ENCODE measurements around the gene CHID1. TPM values are rescaled to one million over a fixed set of nuclear protein-coding genes. Genes with fewer than 3 reads are reported as not detected.

CHID1 gene
- total RNA-seq, 1 donor from 2014 or later, result 56.6 TPM

DNA sequence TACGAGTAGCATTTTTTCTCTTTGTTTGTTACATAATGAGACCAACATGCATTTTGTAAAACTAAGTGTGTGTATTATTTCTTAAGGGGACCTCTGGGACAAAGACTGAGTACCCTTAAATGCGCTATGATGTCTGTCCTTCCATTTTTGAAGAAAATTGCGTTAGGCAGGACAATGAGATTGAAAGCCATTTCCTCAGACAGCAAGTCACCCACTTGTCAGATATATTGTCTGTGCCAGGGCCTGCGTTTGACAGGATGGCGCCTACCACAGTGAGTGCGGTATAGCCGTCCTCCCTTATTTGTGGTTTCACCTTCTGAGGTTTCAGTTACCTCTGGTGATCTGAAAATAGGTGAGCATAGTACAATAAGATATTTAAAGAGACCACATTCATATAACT lies 17.3 kb upstream of the CHID1 start:
- peaks cover 6% of the 10 kb centered on the region for H3K27me3 Mint-ChIP-seq (ENCODE audit: insufficient read depth, low read depth)
- peaks cover 66% of the 10 kb centered on the region for H4K20me1 ChIP-seq (ENCODE audit: low read depth)
- peak overlapping the region; percentile 38 for H3K4me3 Mint-ChIP-seq
- H3K27ac Mint-ChIP-seq, result no peak overlapping the region
- no peak overlapping the region for H3K4me3 ChIP-seq
- no peaks in the 10 kb centered on the region for H3K27me3 ChIP-seq
- H3K9me3 Mint-ChIP-seq, result no peaks in the 10 kb centered on the region
- no peaks in the 10 kb centered on the region for H3K9me3 ChIP-seq (ENCODE audit: low read depth)
- no peak overlapping the region for H2AFZ ChIP-seq (replicated peaks)
- H3K4me1 ChIP-seq, result no peaks in the 10 kb centered on the region
- no peak overlapping the region for H3K9ac ChIP-seq
- DNase-seq (ENCODE audit: low spot score), result no peak
- no peak for TF ChIP-seq EZH2 (IDR thresholded peaks at IDR 0.05)
- TF ChIP-seq, protein P1, sequence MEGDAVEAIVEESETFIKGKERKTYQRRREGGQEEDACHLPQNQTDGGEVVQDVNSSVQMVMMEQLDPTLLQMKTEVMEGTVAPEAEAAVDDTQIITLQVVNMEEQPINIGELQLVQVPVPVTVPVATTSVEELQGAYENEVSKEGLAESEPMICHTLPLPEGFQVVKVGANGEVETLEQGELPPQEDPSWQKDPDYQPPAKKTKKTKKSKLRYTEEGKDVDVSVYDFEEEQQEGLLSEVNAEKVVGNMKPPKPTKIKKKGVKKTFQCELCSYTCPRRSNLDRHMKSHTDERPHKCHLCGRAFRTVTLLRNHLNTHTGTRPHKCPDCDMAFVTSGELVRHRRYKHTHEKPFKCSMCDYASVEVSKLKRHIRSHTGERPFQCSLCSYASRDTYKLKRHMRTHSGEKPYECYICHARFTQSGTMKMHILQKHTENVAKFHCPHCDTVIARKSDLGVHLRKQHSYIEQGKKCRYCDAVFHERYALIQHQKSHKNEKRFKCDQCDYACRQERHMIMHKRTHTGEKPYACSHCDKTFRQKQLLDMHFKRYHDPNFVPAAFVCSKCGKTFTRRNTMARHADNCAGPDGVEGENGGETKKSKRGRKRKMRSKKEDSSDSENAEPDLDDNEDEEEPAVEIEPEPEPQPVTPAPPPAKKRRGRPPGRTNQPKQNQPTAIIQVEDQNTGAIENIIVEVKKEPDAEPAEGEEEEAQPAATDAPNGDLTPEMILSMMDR (IDR thresholded peaks at IDR 0.05), result no peak
- TF ChIP-seq EZH2phosphoT487 (IDR thresholded peaks at IDR 0.05), result no peak
- peaks cover 11% of the 10 kb centered on the region for H3F3A ChIP-seq (ENCODE audit: low read depth)
- peaks cover 67% of the 10 kb centered on the region for H3K79me2 ChIP-seq (ENCODE audit: low read depth)
- no peaks in the 10 kb centered on the region for H3K36me3 ChIP-seq
- H3K4me2 ChIP-seq, result no peak overlapping the region
- H3K4me1 Mint-ChIP-seq, result peaks cover 26% of the 10 kb centered on the region
- H3K36me3 Mint-ChIP-seq, result peaks cover 4% of the 10 kb centered on the region
- no peak overlapping the region for H3K27ac ChIP-seq

DNA sequence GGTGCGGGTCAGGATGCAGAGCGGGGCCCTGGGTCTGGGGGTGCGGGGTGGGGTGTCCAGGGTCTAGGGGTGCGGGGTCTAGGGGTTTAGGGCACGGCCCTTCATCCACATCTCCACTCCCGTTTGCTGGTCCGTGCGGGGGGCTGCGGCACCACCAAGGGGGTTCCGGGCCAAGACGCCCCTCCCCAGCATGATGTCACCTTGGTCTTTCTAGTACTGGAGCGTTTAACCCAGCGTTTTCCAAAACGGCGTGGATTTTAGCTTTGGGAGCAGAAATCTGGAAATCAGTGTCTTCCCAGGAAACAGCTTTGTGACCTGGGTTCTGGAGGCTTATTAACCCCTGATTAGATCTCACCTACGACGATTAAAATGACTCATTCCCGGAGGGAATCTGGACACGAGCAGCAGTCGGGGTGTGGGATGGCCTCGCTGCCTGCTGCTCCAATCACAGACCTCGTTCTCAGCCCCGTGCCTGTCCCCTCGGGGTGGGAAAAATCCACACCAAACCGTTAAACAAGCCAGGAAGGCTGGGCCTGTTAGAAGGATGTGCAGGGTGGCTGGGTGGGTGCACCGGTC lies 15.8 kb upstream of the CHID1 start:
- peak; percentile 24 for DNase-seq (ENCODE audit: low spot score)

DNA sequence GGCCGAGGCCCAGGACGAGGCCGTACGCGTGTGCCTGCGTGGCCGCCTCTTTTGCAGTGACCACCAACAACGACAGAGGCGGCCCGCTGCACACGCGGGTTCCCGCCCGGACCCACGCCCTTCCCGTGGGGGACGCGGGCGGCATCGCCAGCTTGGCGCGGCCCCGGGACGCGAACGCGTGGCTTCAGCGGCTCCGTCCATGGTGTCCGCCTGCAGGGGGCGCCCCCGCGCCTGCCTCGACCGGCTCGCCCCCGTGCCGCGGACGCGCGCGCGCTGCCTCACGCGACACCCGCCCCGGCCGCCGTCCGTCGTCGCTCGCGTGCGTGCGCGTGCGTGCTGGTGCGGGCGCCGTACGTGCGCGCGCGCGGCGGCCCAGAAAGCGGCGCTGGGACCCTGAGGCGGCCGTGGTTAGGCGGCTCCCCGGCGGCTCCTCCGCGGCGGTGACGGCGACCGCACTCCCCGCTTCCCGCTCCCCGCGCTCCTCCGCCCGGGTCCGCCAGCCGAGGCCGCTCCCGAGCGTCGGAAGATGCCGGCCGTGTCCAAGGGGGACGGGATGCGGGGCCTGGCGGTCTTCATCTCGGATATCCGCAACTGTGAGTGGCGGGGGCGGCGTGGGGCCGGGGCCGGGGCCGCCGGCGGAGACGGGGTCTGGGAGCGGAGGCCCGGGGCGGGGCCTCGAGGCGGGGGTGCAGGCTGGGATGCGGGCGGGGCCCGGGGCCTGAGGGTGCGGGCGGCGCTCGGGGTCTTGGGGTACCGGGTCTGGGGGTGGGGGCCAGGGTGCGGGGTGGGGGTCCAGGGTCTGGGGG lies 15.1 kb upstream of the CHID1 start, which contains the start of gene AP2A2:
Gene AP2A2 (plus strand): TSS at position 375 of the 806 bp plus-strand sequence. CDS start 152 bp downstream, at position 527.
- H3K4me3 ChIP-seq, result peak within 1 kb of the TSS; percentile 99
- H3K9me3 Mint-ChIP-seq, result no peaks in the 10 kb centered on the region
- H3K27ac Mint-ChIP-seq, result peak within 1 kb of the TSS; percentile 66
- H2AFZ ChIP-seq (replicated peaks), result no peak within 1 kb of the TSS
- peaks cover 22% of the 10 kb centered on the region for H3K4me1 Mint-ChIP-seq
- H3K27me3 ChIP-seq, result no peaks in the 10 kb centered on the region
- H3K79me2 ChIP-seq (ENCODE audit: low read depth), result peaks cover 46% of the 10 kb centered on the region
- H3K36me3 Mint-ChIP-seq, result peaks cover 4% of the 10 kb centered on the region
- H3K4me2 ChIP-seq, result peak within 1 kb of the TSS; percentile 94
- peak within 1 kb of the TSS; percentile 85 for H3K9ac ChIP-seq
- peaks cover 5% of the 10 kb centered on the region for H3K4me1 ChIP-seq
- H3K27ac ChIP-seq, result no peak within 1 kb of the TSS
- no peaks in the 10 kb centered on the region for H3K9me3 ChIP-seq (ENCODE audit: low read depth)
- H3K27me3 Mint-ChIP-seq (ENCODE audit: insufficient read depth, low read depth), result peaks cover 2% of the 10 kb centered on the region
- H3K4me3 Mint-ChIP-seq, result peak within 1 kb of the TSS; percentile 92
- H3F3A ChIP-seq (ENCODE audit: low read depth), result no peaks in the 10 kb centered on the region
- no peaks in the 10 kb centered on the region for H3K36me3 ChIP-seq
- DNase-seq (ENCODE audit: low spot score), result peak; percentile 98
- peaks cover 44% of the 10 kb centered on the region for H4K20me1 ChIP-seq (ENCODE audit: low read depth)
- TF ChIP-seq EZH2phosphoT487 (IDR thresholded peaks at IDR 0.05), result no peak
- TF ChIP-seq EZH2 (IDR thresholded peaks at IDR 0.05), result no peak
- TF ChIP-seq, protein P1 (IDR thresholded peaks at IDR 0.05), result peak; percentile 63

More for the DNA sequence above, 15.8 kb upstream of the CHID1 start:
- Histone ChIP-seq H3K36me3 (no peaks in the 10 kb centered on the region), H3K79me2 (ENCODE audit: low read depth) (peaks cover 53% of the 10 kb centered on the region), H2AFZ (replicated peaks) (no peak overlapping the region), H3K9me3 (ENCODE audit: low read depth) (no peaks in the 10 kb centered on the region), H3K4me2 (peak overlapping the region; percentile 94), H3K4me3 (peak overlapping the region; percentile 99), H3K9ac (peak overlapping the region; percentile 85), H3K27ac (no peak overlapping the region), H3K4me1 (peaks cover 5% of the 10 kb centered on the region), H4K20me1 (ENCODE audit: low read depth) (peaks cover 51% of the 10 kb centered on the region), H3F3A (ENCODE audit: low read depth) (no peaks in the 10 kb centered on the region), H3K27me3 (no peaks in the 10 kb centered on the region)
- Mint-ChIP-seq H3K27me3 (ENCODE audit: insufficient read depth, low read depth) (peaks cover 2% of the 10 kb centered on the region), H3K36me3 (peaks cover 4% of the 10 kb centered on the region), H3K27ac (peak overlapping the region; percentile 66), H3K9me3 (no peaks in the 10 kb centered on the region), H3K4me1 (peaks cover 25% of the 10 kb centered on the region), H3K4me3 (peak overlapping the region; percentile 92)
- TF ChIP-seq EZH2phosphoT487 (IDR thresholded peaks at IDR 0.05), result no peak
- TF ChIP-seq EZH2 (IDR thresholded peaks at IDR 0.05), result no peak
- TF ChIP-seq, protein P1 (IDR thresholded peaks at IDR 0.05), result no peak
